Activated CD4-positive, alpha-beta T cell treated with anti-CD3 and anti-CD28 coated beads for 1 hour (primary cell): ENCODE data around the gene RAB3A.
A peak's percentile ranks its signal among the peaks of the same experiment; 100 is the strongest.

Source experiments
- DNase-seq: peaks from one replicate; pipeline ENCODE4 v3.0.0-alpha.2; 2020

RAB3A gene

DNA sequence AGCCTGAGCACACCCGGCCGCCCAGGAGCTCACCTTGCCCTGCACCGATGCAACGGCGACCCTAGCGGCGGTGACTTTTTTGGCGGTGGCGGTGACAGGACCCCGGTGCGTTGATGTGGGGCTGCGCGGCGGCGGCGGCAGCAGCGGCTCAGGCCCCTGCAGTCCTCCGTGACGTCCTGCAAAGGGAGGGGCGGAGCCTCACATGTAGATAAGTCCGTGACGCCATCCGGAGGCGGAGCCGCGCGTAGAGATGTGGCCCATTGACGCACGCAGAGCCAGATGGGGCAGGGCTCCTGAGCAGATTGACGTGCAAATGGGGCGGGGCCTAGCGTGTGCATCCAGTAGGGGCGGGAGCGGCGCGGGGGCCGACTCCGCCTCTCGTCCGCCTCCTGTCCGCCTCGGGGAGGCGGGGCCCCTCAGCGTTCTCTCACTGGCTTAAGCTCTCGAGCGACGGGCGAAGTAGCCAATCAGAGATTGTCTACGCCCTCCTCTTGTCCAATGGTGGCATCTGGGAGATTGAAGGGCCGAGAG is at the start of gene RAB3A:
Gene RAB3A, minus strand, starts transcription at position 180 of the 531 bp plus-strand sequence. CDS start 1,302 bp downstream, outside the sequence.
- peak; percentile 99 for DNase-seq

DNA sequence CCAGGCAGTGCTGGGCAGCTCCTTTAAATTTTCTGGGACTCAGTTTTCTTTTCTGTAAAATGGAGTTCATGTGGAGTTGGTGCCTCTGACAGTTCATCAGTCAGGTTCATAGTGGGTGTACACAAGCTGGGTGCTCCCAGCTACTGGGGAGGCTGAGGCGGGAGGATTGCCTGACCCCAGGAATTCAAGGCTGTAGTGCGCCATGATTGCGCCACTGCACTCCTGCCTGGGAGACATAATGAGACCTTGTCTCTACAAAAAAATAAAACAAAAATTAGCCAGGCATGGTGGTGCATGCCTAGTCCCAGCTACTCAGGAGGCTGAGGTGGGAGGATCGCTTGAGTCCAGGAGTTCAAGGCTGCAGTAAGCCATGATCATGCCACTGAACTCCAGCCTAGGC is 49.3 kb upstream of the RAB3A start:
- no peak for DNase-seq

DNA sequence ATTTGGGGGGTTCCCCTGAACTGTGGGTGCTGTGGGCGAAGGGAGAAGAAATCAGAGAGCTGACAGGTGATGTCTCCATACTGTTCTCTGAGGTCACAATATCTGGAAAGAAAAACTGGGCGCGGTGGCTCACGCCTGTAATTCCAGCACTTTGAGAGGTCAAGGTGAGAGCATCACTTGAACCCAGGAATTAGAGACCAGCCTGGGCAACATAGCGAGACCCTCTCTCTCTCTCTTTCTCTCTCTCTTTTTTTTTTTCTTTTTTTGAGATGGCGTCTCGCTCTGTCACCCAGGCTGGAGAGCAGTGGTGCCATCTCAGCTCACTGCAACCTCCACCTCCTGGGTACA is 48.5 kb upstream of the RAB3A start:
- no peak for DNase-seq

DNA sequence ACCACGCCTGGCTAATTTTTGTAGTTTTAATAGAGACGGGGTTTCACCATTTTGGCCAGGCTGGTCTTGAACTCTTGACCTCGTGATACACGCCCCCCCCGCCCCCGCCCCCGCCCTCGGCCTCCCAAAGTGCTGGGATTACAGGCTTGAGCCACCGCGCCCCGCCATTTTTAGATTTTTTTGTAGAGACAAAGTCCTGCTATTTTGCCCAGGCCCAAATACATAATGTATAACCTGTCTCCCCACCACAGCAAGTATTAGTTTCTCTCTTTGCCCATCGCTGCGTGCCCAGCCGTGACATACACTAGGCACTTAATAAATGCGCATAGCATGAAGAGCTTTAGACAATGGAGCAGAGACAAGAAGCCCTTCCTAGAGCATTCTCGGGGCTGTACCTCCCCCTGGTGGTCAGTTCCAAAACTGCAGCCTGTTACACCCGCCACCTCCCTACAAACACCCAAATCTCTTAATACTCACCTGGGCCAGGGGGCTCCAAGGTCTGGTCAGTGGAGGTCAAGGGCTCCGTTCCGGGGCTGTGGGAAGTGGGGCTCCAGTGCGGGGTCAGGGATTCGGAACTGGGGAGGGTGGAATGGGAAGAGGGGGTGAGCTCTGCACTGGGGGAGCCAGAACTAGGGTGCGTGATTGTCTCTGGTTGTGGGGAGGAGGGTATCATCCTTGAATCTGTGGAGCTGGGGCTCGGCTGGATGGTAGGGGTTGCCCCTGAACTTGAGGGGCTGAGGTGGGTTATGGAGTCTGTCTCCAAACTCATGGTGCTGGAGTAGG is 47.9 kb upstream of the RAB3A start:
- peak; percentile 73 for DNase-seq

DNA sequence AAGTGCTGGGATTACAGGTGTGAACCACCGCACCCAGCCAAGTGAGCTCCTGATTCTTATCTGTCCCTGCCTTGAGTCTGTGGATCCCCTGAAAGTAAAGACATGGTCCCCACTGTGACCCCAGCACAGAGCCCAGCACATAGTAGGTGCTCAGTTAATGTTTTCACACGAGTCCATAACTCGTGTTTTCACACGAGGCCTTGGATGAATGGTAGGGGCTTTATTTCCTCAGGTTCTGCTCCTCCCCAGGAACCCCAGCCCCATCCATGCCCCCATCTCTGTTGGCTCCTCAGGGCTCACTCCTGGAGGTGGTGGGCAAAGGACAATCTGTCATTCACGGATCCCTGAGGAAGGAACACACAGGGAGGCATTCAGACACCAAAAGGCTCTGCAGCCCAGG is 46.0 kb upstream of the RAB3A start:
- no peak for DNase-seq

DNA sequence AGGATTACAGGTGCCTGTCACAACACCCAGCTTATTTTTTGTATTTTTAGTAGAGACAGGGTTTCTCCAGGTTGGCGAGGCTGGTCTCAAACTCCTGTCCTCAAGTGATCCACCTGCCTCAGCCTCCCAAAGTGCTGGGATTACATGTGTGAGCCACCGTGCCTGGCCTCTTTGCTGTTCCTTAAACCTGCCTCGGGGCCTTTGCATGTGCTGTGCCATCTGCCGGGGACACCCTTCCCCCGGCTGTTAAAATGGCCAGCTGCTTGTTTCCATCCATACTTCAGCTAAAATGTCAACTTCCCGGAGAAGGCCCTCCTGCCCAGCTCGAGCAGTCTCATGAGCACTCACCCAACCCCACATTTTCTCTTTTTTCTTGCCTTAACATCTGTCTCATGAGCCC is 41.5 kb upstream of the RAB3A start:
- DNase-seq = no peak

- no peak for DNase-seq
Measured at GRCh38 chr19:18239303-18239702, 35.5 kb upstream of the RAB3A start.

DNA sequence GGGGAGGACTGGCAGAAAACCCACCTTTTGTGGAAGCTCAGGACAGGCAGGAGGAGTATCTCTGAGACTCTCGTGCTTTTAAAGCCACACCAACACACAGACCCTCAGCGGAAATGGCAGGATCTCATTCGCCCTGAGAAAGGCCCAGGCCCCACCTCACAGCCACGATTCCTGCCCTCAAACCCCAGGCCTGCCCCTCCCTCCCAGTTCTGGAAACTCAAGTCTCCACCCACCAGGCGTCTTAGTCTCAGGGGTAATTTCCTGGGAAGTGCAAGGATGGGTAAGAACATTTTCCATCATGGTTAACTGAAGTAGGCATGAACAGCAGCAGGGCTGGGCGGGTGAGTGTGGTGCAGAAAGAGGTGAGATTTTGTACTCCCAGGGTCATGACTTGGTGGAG is 30.4 kb upstream of the RAB3A start:
- DNase-seq = no peak

- DNase-seq = peak; percentile 16
Measured at GRCh38 chr19:18233224-18233825, 29.5 kb upstream of the RAB3A start.

DNA sequence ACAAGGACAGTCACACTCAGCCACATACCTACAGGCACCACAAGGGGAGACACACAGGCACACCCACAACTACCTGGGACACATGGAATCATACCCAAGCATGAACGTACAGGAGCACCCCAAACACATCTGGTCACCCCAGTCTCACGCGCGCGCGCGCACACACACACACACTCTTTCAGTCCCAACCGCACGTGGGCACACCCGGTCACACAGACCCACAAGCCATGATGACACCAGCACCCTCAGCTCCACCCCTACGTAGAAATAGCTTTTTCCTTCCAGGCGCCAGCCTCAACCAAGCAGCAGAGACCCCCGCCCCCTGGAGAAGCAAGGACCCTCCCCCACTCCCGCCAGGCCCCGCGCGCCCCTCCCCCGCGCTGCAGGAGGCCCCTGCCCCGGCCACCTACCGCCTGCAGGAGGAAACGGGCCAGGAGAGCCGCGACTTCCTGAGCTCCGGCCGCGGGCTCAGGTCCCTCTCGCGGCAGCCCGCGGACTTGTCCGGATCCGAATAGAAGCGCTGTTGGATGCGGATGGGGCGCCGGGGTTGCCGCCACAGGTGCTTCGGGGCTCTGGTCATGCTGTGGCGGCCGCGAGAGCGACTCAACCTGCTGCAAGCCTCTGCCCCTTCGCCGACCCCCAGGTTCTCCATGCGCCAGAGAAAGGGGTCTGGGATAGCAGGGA is 28.8 kb upstream of the RAB3A start:
- no peak for DNase-seq

DNA sequence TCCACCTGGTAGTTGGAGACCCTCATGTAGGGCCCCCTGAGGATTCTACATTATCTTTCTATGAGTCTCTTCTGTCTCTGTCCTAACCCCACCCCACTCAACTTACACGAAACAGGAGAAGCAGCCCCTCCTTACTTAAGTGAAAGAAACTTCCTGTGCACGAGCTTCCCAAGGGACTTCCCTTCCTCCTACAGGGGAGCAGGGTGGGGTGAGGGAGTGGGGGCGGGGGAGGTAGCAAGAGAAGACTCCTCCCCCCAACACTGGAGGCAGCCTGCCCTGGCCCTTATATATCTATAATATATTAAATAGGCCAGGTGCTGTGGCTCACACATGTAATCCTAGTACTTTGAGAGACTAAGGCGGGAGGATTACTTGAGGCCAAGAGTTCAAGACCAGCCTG is 27.9 kb upstream of the RAB3A start:
- DNase-seq = no peak

DNA sequence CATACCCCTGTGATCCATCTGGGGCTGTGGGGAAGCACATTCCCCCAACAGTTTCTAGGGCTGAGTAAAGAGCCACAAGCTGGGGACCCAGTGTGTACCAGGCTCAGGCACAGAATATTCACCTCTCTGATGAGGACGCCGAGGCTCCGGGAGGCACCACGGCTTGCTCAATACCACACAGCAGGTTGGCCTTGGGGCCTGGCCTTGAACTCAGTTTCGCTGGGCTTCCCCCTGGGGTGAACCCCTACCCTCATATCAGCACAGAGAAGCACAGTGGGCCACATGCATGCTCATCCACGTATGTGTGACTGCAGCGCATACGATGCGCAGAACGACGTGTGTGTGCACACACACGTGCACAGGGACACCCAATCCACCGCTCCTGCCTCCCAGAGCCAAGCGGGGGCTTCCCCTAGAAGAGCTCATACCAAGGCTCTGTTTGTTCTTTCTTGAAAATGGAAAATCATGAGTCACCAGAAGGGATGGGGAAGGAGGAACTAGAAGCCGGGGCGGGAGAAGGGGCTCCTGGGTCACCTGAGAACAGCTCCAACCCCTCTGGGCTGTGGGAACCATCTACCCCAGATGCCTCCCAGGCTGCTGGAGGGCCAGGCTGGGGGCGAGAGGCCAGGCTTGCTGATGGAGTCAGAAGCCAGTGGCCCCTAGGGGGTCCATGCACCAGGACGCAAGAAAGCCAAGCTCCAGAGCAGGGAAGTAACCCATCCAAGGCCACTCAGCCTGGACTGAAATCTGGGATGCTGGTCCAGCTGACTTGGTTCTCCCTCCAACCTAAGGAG is 27.3 kb upstream of the RAB3A start:
- no peak for DNase-seq

GRCh38 chr19:18229915-18230314 is 26.1 kb upstream of the RAB3A start:
- DNase-seq = no peak

DNA sequence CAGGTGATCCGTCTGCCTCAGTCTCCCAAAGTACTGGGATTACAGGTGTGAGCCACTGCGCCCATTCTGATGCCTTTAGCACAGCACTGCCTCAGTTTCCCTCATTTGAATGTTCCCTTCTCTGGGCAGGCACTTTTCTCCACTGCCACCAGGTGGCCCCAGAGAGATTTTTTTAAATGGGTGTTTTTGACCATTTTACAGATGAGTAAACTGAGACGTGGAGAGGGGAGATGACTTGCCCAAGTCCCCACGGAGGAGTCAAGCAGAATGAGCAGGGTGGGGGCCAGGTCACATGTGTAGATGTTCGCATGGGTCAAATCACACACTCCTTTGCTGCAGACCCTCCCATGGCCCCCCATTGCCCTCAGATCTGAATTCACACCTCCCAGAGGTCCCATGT is 25.6 kb upstream of the RAB3A start:
- DNase-seq = no peak

DNA sequence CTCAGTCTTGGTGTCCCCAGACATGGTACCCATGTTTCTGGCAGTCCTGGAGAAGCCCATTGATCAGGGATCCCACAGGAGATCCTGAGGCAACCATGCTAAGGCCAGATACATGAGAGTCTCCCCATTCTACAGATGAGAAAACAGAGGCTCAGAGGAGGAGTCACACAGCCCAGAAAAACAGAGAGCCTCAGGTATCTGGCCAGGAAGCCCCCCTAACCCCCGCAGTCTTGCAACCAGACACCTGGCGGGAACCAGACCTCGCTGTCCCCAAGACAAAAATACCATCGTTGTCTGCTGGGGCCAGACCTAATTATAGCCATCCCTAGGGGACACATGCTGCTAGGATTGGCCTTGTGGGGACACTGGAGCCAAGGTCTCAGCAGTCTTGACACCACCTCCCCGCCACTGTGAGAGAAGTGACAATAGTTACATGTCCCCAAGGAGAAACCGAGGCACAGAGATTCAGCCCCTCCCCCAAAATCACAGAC is 24.0 kb upstream of the RAB3A start:
- no peak for DNase-seq

GRCh38 chr19:18226956-18227780 is 23.3 kb upstream of the RAB3A start:
- DNase-seq = no peak

DNA sequence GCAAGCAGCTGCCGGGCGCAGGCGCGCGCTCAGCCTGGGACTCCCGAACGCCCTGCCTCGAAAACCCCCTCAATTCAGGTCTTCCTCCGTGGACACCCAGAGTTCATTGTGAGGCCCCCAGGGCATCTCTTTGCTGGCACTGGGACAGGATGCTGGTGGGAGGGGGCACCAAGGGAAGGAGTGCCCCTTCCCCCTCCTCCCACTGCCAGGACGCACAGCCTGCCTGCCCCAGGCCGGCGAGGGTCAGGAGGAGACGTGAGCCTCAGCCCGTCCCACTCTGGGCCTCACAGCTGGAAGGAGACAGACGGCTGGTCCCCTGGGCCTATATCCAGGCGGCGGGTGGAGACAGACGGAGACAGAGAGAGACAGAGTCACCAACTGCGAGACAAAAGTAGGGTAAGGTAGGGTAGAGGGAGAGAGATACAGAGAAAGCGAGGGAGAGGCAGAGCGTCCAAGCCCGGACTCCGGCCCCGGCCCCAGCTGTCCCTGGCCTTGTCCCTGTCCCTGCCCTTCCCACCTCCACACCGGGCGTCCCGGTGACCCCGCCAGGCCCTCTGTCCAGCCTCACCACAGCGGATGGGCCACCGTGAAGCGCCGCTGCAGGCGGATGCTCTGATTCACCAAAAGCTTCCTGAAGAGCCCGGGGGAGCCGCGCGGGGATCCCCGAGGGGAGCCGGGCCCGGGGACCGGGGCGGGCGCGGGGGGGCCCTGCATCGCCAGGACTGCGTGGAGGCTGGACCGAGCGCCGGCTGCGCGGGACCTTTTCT is 22.0 kb upstream of the RAB3A start, which contains the start of gene PDE4C:
Gene PDE4C, minus strand, starts transcription at position 737 of the 767 bp plus-strand sequence. Its CDS starts 23 bp downstream, at position 714.
- DNase-seq = no peak

DNA sequence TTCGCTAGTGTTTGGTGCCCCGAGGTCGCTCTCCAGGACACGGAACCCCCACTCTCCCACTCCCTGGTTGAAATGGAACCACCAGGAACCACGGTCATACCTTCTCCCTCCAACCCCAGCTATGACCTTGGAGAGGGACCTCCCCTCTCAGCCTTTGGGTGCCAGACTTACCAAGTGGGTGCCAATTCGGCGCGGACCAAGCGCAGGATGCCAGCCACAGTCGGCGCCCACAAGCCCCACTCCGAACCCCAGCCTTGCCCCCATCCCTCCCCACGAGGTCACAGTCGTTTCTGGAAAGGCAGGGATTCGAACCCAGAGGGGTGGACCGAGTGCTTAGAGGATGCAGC is 21.5 kb upstream of the RAB3A start:
- no peak for DNase-seq

- DNase-seq = peak; percentile 71
Measured at GRCh38 chr19:18224525-18225354, 20.9 kb upstream of the RAB3A start.

GRCh38 chr19:18223860-18224524 is 20.1 kb upstream of the RAB3A start:
- no peak for DNase-seq
